KBM-7 (cell line): ENCODE results near the gene PDLIM7.
A peak's percentile ranks its signal among the peaks of the same experiment; 100 is the strongest.

Experiments
- DNase-seq: peaks from one replicate; pipeline ENCODE4 v3.0.0-alpha.2; 2015
- in situ Hi-C: fragments of 300-500 bp; cut with MboI; formaldehyde crosslinking; loops from 2 replicates; pipeline ENCODE4 v1.14.3; 2020; ENCODE audit warnings: low sequenced_read_pairs, low pct_unique_long_range_greater_than_20kb, mixed read lengths

PDLIM7 gene

DNA sequence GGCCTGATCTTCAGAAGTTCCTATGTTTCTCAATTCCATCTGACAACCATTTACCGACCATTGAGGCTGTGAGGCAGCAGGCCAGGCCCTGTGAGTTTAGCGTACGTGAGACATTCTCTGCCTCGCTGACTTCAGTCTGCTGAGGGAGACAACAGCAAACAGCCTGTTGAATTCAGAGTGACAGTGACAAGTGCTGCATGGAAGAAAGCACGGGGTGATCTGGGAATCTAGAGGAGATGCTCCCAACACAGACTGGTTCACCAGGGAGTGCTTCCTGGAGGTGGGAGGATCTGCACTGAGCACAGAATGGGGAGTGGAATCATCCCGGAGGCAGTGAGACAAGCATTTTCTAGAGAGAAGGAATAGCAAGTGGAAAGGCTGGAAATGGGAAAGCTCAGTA is 29.4 kb upstream of the PDLIM7 start:
- in situ Hi-C loops, result no loop called here
- no peak for DNase-seq

DNA sequence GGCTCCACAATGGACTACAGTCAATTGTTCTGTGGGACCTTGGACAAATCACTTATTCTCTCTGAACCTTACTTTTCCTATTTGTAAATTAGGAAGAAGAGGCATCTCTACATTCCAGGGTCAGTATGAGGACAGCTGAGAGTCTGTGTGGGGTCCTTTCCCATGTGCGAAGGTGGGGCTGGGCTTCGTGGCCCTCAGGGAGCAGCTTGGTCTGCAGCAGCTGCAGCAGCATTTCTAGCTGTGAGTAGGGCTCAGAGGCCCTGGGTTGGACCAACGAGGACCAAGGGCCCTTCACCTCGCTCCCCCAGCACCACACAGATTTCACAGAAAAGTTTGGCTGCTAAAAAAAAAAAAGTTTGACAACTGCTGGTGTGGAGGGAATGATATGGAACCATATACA is 28.8 kb upstream of the PDLIM7 start:
- in situ Hi-C loops, result no loop called here
- no peak for DNase-seq

DNA sequence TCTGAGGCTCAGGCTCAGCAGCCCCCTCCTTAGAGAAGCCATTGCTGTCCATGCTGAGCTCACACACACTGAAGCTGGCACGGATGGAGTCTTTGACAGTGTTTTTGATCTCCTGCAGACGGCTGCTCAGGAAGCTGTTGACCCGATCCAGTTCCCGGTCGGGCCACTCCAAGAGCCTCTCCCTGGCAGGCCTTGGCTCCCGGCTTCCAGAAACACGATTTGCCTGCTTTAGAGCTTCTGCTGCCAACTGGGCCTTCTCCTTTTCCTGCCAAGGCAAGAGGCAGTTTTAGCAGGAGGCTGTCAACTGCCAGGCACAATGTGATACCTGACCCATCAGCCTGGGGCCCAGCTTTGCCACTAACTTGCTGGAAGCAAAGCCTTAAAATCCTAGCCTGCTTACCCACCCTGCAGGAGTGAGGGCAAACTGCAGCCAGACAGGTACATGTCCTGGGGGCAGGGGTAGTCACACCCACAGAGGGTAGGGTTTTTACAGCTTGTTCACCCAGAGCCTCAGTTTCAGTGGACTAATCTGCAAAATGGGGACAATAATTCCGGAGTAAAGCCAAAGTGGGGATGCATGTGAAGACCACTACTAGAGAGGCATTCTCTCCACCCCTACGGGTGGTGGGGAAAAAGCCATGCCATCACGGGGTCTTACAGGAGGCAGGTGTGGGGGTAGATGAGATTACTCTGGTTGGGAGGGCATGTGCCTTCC is 27.7 kb upstream of the PDLIM7 start:
- no peak for DNase-seq
- in situ Hi-C loops, result no loop called here

DNA sequence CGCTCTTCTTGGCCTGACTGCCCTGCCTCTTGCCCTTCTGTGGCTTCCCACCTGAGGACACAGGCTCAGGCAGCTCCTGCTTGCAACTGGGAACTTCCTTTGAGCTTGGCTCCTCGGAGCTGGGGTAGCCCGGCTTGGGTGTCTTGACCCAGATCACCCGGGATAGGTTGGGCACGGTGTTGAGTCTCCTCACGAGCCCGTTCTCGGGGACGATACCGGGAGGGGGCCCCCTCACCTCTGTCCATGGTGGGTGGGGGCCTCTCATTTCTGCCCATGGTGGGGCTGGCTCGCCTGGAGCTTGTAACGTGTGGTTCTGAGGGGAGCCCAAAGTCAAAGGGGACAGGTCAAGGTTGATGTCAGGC is 27.1 kb upstream of the PDLIM7 start:
- in situ Hi-C loops, result no loop called here
- no peak for DNase-seq

DNA sequence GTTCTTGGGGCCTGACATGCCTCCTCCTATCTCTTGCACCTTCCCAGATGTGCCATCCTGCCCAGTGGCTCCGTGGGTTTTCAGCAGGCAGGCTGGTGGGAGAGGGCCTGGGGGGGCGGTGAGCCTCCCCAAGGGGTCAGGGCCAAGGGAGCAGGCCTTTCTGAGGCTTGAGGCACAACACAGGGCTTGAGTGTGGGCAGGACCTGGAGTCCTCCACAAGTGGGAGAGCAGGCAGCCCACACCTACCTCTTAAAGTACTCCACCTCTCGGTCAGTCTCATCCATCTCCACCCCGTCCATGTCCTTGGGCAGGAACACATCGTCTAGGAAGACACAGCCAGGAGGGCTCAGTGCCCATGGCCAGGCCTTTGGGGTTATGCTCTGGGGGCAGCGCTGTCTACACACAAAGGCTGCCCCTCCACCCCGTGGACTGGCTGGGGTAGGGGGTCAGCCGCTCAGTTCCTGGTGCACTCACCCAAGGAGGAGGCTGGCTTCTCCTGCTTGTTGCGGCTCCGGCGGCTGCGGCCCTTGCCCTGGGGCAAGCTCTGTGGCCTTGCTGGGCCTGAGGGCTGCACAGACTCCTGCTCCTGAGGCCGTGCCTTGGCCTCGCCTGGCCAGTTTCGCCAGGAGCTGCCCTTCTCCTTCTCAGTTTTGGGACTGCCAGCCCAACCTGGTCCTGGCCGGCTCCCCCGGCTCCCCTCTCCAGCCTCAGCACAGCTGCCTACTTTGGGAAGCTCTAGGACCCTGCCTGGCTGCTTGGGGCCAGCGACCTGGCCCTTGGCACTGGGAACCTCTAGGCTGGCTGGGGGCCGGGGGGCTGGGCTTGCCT is 26.5 kb upstream of the PDLIM7 start:
- in situ Hi-C loops, result no loop called here
- no peak for DNase-seq

DNA sequence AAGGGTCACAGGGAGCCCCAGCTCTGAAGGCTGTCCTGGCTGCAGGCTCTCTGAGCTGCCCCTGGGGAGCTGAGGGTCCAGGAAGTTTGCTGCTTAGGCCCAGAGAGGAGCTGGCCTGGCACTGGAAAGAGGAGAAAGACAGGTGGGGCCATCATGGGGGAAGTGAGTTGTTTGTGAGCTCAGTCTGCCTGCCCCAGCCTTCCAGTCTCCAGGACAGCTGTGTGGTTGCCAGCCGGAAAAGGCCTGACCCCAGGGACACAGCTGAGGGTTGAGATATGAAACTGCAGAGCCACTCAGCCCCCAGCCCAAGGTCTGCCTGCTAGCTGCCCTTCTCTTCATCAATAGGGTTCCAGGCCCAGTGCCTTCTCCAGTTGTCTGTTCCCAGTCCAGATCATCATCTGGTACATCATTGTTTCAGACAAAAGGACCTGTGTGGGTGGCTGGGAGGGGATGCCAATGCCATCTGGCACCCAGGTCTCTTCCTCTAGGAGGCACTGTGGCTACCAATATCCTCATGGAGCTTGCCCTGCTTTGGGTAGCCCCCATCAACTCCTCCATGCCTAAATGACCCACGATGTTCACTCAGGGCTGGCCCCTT is 23.6 kb upstream of the PDLIM7 start:
- DNase-seq, result no peak
- in situ Hi-C loops, result no loop called here

DNA sequence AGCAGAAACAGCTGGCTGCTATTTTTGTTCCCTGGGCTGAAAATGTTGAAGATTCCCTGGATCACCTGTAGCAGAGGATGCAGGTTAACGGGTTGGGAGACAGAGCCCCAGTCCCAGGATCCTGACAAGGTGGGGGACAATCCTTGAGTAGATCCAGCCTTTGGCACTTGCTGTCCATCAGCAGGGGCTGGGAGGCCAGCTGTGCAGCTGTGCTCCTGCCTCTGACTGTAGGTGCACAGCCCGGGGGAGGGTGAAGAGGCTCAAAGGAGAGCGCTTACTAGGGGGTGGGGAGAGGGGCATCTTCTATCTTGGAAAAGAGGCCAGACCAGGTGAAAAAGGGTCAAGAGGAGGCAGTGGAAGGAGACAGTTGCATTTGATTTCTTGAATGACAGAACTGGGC is 22.9 kb upstream of the PDLIM7 start:
- in situ Hi-C loops, result no loop called here
- no peak for DNase-seq

DNA sequence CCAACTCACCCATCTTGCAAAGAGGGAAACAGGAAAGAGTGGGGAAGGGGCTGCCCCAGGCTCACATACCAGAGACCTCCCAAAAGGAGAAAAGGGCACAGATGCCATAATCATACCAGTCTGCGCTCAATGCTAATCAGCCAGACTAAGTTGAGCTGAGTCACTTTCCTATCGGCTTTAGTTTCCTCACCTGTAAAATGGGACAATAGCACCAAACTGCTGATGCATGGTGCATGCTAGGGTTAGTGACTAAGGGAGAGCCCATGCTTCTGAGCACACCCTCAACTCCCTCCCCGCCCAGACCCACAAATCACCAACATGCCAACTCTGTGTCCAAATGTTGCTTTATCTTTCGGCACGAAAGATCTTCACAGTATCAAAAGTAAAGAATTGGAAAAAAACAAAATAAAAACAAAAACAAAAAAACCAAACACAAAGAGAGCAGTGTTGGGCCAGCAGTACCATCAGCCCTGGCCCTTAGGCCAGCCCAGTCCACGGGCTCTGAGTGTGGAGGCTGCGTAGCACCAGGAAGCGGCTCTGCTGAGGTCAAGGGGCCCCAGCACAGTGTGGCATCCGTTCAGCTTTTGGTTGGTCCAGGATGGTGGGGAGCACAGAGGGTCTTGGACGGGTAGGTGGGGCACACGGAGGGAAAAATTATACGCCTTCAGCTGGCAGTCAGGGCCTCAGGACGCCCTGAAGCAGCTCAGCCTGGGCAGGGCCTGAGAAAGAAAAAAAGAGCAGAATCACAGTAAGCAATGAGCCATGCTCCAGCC is 22.2 kb upstream of the PDLIM7 start:
- in situ Hi-C loops, result no loop called here
- no peak for DNase-seq

DNA sequence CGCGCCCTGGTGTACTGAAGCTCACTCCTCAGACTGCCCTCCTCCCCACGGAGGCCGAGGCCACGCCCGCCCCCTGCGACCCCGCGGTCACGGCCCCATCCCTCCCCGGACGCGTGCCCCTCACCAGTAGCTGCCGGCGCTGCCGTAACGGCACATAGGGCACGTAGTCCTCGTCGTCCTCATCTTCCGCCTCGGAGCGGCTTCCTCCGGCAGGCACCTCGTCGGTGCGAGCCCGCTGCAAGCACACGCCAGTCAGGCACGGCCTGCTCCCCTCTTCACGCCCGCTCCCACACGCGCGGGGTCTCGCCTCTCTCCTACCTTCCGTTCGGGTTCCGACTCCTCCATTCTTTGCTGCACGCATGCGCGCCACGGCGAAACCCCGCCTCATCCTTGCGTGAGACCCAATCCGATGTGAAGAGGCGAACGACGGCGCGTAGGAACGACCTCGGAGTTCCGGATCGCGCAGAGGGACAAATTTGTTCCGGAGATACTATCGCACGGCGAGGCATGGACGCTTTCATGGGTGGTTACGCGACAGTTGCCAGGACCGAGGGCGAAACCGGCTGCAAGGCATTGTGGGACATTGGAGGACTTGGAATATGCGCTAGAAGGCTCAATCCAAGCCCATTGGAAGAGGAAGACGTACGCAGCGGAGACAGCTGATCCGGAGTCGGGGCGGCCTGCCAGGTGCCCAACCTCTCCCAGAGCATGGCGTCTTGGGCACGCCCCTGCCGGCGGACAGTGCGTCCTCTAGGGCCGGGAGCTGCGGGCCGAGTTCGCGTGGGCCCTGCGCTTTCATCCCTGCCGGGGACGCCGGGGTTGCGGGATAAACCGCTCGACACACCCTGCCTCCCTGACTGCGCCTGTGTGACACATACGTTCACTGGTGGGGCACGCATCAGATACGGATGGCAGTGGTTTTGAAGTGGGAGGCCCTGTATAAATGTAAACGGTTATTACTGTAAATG is 19.5 kb upstream of the PDLIM7 start, which contains the start of gene DDX41:
TSS of gene DDX41 (minus strand) at position 361 of the 968 bp plus-strand sequence. CDS start at position 345, 16 bp downstream.
- in situ Hi-C loops, result no loop called here
- peak; percentile 98 for DNase-seq

DNA sequence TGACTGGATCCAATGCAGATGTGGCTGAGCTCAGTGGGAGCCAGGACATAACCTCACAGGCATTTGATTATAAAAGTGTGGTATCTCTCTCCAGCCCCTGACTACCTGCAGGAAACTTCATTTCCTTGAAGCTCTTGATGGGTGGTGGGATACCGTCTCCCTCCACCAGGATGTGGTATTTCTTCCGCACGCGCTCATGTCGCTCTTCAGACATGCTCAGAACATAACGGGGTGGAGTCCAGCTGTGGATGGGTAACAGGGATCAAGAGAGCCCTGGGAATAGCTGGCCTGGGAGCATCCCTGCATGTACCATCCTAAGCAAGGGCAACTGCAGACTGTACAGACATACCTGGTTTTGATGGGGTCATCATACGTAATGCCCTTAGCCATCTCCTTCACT is 18.2 kb upstream of the PDLIM7 start:
- DNase-seq, result no peak
- in situ Hi-C loops, result no loop called here

DNA sequence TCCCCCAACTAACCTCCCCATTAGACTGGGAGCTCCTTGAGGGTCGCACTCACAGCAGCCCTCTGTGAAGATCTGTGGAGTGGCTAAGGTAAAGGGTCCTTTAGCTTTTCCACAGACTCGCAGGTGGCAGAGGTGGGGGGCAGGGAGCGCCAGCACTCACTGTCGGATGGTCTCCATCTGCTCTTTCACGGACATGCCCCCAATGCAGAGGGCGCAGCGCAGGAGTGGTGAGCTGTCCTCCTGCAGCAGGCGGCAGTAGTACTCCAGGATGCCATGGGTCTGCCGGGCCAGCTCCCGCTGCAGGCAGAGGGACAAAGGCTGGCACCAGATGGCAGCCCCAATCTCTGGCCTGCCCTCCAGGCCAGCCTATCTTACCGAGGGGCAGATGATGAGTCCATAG is 17.1 kb upstream of the PDLIM7 start:
- DNase-seq, result no peak
- in situ Hi-C loops, result no loop called here

DNA sequence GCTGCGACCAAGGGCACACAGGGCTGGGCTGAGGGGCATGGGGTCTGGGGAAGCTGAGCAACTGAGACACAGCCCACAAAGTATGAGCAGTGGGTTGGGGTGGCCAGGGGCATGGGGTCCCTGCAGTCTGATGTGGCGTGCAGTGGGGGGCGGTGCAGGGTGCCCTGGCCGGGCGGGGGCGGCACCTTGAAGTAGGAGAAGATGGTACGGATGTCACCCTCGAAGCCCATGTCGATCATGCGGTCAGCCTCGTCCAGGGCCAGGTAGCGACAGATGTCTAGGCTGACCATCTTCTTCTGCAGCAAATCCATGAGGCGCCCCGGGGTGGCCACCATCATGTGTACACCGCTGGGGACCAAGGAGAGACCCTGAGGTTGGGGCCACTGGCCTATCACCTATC is 16.1 kb upstream of the PDLIM7 start:
- in situ Hi-C loops, result no loop called here
- DNase-seq, result no peak

DNA sequence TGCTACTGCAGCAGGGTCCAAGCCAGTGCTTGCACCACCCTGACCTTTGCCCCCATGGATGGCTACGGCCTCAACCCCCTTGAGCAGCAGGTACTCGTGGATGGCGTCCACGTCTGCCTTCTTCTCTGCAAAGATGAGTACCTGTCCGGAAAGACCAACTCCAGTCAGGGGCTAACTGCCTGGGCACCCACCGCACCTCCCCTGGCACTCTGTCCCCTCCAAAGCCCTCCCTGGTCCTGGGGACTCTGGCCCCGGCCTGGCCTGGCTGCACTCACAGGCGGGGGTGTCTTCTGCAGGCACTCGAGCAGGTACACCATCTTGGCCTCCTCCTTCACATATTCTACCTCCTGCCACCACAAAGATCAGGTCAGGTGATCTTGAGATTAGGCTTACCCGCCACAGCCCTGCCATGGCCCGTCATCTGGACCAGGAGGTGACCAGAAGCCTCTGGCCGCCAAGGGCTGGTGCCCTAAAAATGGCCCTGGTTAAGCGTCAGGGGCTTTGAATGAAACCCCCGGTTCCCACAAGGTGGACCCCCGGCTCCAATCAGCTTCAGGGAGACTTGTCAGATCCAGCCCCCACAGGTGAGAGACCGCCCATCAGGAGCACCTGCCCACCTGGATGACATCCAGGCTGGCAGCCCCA is 15.5 kb upstream of the PDLIM7 start:
- no peak for DNase-seq
- in situ Hi-C loops, result no loop called here

DNA sequence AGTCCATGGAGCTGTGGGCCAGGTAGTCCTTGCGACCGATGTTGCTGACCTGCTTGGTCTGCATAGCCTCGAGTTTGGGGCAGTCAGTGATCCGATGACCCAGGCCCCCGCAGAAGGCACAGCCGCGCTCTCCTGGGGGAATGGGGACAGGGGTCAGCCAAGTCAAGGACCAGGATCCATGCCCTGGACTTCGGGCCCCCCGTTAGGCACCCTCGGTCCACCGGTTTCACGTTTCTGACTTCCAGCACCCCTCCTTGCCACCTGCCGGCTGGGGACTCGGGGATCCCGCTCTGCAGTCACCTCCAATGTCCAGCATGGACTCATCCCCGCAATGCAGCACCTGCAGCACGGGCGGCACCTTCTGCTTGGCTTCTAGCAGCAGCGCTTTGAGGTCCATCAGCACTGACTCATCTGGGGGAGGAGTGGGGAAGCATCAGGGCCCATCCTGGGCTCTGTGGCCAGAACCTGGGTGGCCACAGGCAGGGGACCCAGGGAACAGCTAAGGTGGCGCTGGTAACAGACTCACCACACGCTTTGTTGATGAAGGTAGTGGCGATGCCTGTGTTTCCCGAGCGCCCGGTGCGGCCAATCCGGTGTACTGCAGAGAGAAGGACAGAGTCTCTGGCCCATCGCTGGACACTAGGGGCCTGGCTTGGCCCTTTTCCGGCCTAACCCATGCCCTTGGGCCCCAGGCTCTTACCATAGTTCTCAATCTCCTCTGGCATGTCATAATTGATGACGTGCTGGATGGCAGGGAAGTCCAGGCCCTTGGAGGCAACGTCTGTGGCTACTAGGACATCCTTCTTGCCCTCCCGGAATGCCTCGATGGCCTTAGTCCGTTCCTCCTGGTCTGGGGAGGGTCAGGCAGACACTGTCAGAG is 14.6 kb upstream of the PDLIM7 start:
- in situ Hi-C loops, result no loop called here

DNA sequence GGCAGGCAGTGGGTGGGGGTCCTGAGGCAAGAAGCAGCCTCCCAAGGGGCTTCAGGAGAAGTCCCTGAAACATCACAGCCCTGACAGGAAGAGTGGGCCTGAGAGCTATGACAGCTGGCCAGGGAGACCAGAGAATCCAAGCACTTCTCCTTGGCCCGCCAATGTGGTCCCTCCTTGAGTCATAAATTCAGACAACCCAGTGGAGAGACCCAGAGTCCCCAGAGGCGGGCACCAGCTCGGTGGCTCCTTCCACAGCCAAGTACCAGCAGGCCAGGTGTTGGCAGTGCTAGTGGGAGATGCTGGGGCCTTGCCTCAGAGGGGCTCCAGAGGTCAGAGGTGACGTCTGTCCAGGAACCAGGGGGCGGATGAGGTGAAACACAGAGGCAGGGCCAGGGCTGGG is 13.8 kb upstream of the PDLIM7 start:
- no peak for DNase-seq
- in situ Hi-C loops, result no loop called here

More for the DNA sequence above, 14.6 kb upstream of the PDLIM7 start:
- no peak for DNase-seq

DNA sequence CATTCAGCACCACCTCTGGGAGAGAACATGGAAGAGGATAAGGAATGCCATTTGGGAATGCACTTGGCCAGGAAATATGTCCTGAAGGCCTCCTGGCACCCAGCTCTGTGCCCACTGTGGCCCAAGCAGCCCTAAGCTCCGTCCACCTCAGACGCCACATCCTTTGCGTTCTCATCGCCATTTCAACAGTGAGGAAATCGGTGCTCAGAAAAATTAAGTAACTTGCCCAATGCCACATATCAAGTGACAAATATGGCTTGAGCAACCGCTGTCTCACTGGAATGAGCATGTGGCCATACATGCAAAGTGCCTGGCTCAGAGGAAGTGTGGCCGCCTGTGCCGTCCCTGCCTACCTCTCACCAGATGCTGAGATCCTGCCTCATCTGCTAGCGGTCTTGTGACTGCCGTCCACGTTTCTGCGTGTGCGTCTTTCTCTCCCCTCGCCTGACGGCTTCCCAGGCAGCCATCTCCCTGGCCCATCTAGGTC is 13.2 kb upstream of the PDLIM7 start:
- in situ Hi-C loops, result no loop called here
- DNase-seq, result peak; percentile 36

DNA sequence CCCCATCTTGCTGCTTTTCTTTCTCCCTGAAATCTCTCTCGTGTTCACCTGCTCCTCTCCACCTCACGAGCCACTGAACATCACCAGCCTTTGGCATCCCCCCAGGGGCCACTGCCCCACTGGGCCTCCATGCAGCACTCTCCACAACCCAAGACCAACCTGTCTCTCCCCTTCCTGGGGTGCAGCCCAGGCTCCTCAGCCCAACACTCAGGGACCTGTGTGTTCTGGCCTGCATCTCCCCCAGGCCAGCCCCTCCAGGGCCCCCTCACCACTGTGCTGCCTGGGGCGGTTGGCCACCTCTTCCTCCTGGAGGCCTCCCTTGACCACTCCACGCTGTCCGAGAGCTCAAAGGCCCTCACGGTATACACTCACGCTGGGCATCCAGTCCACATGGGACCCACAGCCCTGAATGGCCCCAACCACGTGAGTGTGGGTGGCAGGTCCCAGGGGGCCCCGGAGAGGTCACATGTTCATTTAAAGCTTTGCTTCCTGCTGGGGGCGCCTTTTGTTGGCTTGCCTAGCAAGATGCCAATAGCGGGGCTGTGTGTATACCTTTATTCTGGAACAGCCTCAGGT is 12.7 kb upstream of the PDLIM7 start:
- DNase-seq, result no peak
- in situ Hi-C loops, result no loop called here
